ENCODE results near the gene DOK4.

DNA sequence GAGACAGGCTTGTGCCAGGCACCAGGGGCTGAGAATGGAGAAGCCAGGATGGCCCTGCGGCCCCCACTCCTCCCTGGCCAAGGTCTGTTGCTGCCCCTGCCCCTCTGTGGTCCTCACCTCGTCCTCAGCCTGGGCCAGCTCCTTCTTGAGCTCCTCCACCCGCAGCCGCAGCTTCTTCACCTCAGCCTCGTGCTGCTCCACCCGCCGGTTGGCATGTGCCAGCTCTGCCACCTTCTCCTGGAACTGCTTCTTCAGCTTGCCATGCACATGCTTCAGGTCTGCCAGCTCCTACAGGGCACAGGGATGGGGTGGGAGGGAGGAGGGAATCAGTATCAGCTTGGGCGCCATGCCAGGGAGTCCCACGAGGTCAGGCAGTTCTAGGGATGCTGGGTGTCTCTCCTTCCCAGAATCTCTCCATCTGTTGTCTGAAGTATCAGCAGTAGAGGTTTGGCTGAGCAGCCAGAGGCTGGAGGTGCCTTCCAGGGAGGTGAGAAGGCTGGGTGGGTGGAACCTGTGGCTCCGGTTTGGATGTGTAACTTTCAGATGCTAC lies 30.0 kb upstream of the DOK4 start:
- TF ChIP-seq POLR2AphosphoS5 (IDR thresholded peaks at IDR 0.05; ENCODE audit: borderline replicate concordance, low read depth, low read length) (no peak), EZH2 (IDR thresholded peaks at IDR 0.05) (no peak)
